Body of pancreas (tissue), 4 donors: ENCODE measurements around the gene ENTPD8.

ENCODE experiments used
- CTCF ChIP-seq, 7 experiments: fragments of 450-650 bp in 4 of 7; fragments of 200-600 bp in 3 of 7; sonication (generic) in 3 of 7; IDR thresholded peaks; one replicate each; pipeline ENCODE4 v1.5.1; 2016 to 2019; ENCODE audit warnings: antibody characterized with exemption in 7 of 7
- POLR2A ChIP-seq, 3 donors: fragments of 450-650 bp; IDR thresholded peaks; one replicate each; pipeline ENCODE4 v1.6.1; 2016; ENCODE audit warnings: antibody characterized with exemption in 3 of 3, mild to moderate bottlenecking in 2 of 3

GRCh38 chr9:137429974-137430722 is 11.0 kb downstream of the ENTPD8 start:
- TF ChIP-seq POLR2A (IDR thresholded peaks at IDR 0.05) (no peak), CTCF (IDR thresholded peaks at IDR 0.05) (no peak)
